Esophagus squamous epithelium (tissue), 5 donors: ENCODE measurements around the gene SLC22A3. TPM values are rescaled to one million over a fixed set of nuclear protein-coding genes. Genes with fewer than 3 reads are reported as not detected.

Experiments used
- DNase-seq: peaks from one replicate; lab custom pipeline; 2025; lab: John Stamatoyannopoulos, UW
- H3K27ac ChIP-seq, 4 donors: fragments of 200-600 bp; sonication (generic); one replicate each; pipeline ENCODE4 v1.5.1; 2016 to 2019; ENCODE audit warnings: mild to moderate bottlenecking in 1 of 4
- H3K27me3 ChIP-seq, 4 donors: fragments of 200-600 bp; sonication (generic); 1 replicate in 3 of 4; 2 replicates in 1 of 4; pipeline versions ENCODE4 v1.5.1 to v1.6.0; 2017 to 2021; ENCODE audit warnings: antibody characterized with exemption in 1 of 4
- H3K36me3 ChIP-seq, 3 donors: fragments of 200-600 bp; sonication (generic); one replicate each; pipeline ENCODE4 v1.5.1; 2016 to 2019
- H3K4me1 ChIP-seq, 3 donors: fragments of 200-600 bp; sonication (generic); one replicate each; pipeline ENCODE4 v1.5.1; 2017 to 2019
- H3K4me3 ChIP-seq, 4 donors: fragments of 200-600 bp; sonication (generic); 1 replicate in 3 of 4; 2 replicates in 1 of 4; pipeline ENCODE4 v1.5.1; 2016 to 2019; ENCODE audit warnings: mild to moderate bottlenecking in 2 of 4, moderate library complexity in 1 of 4
- H3K9me3 ChIP-seq, 3 donors: fragments of 200-600 bp; sonication (generic); one replicate each; pipeline ENCODE4 v1.5.1; 2016 to 2019
- CTCF ChIP-seq, 6 experiments: fragments of 450-650 bp in 4 of 6; fragments of 200-600 bp in 2 of 6; sonication (generic) in 2 of 6; IDR thresholded peaks; one replicate each; pipeline ENCODE4 v1.5.1; 2016 to 2019; ENCODE audit warnings: antibody characterized with exemption in 6 of 6, mild to moderate bottlenecking in 4 of 6, moderate library complexity in 4 of 6
- POLR2A ChIP-seq, 4 donors: fragments of 450-650 bp; IDR thresholded peaks; one replicate each; pipeline ENCODE4 v1.6.1; 2017; ENCODE audit warnings: antibody characterized with exemption in 4 of 4, mild to moderate bottlenecking in 4 of 4, moderate library complexity in 3 of 4
- WGBS, 2 donors: methylation state at CpG; one replicate each; pipeline ENCODE4 v1.1.5; 2018; 5-methylcytosine and 5-hydroxymethylcytosine counted together
- intact Hi-C: fragments of 100-400 bp; cut with DNase I; formaldehyde crosslinking; loops from one replicate; pipeline ENCODE4 v1.15.0; 2022
- total RNA-seq, 4 donors: library from RNA; depleted of rRNA; stranded (reverse); fragments of >200 nt; gene quantifications; one replicate each; pipeline ENCODE4 v1.1.0, GENCODE V29; 2016
- donor health status: DM: yes; HTN: yes; CAD: no.

Gene SLC22A3
- total RNA-seq, 4 donors from 2014 or later, result 5.5 to 14.2 (median 12.0) TPM

GRCh38 chr6:160428069-160428430, 79.9 kb downstream of the SLC22A3 start:
- H3K4me1 ChIP-seq, result peaks cover 0 to 40% (median 14%) of the 10 kb centered on the region in 3 donors
- TF ChIP-seq CTCF (IDR thresholded peaks at IDR 0.05), result no peak
- no peak for TF ChIP-seq POLR2A (IDR thresholded peaks at IDR 0.05)
- intact Hi-C loops, result no loop called here
- DNase-seq, result no peak
- no peaks in the 10 kb centered on the region for H3K36me3 ChIP-seq
- no peak overlapping the region for H3K4me3 ChIP-seq
- H3K9me3 ChIP-seq, result no peaks in the 10 kb centered on the region
- peak overlapping the region in 3 of 4 donors; percentile 50 to 81 (median 74) for H3K27ac ChIP-seq
- 51 to 57% methylated on average over 4 of the region's 4 CpGs for WGBS, 2 donors
- H3K27me3 ChIP-seq, result no peaks in the 10 kb centered on the region

- WGBS, 2 donors, result 59 to 65% methylated on average over 9 of the region's 9 CpGs
- DNase-seq, result no peak
- Histone ChIP-seq H3K36me3 (no peaks in the 10 kb centered on the region), H3K9me3 (no peaks in the 10 kb centered on the region), H3K27ac (peak overlapping the region in 3 of 4 donors; percentile 50 to 81 (median 74)), H3K4me1 (peaks cover 0 to 40% (median 14%) of the 10 kb centered on the region in 3 donors), H3K27me3 (no peaks in the 10 kb centered on the region), H3K4me3 (no peak overlapping the region)
- TF ChIP-seq CTCF (IDR thresholded peaks at IDR 0.05) (no peak), POLR2A (IDR thresholded peaks at IDR 0.05) (no peak)
- intact Hi-C loops, result no loop called here
These were observed 80.8 kb downstream of the SLC22A3 start for GRCh38 chr6:160428818-160429619.

GRCh38 chr6:160429620-160429895, 81.4 kb downstream of the SLC22A3 start:
- no peaks in the 10 kb centered on the region for H3K36me3 ChIP-seq
- no peak overlapping the region for H3K4me3 ChIP-seq
- H3K9me3 ChIP-seq, result no peaks in the 10 kb centered on the region
- no peaks in the 10 kb centered on the region for H3K27me3 ChIP-seq
- H3K4me1 ChIP-seq, result peaks cover 0 to 40% (median 14%) of the 10 kb centered on the region in 3 donors
- DNase-seq, result no peak
- TF ChIP-seq CTCF (IDR thresholded peaks at IDR 0.05) (no peak), POLR2A (IDR thresholded peaks at IDR 0.05) (no peak)
- peak overlapping the region in 3 of 4 donors; percentile 50 to 81 (median 74) for H3K27ac ChIP-seq
- intact Hi-C loops, result no loop called here
- WGBS, 2 donors, result 58 to 74% methylated on average over 3 to 4 of the region's 4 CpGs

GRCh38 chr6:160430203-160430602, 82.0 kb downstream of the SLC22A3 start:
- TF ChIP-seq CTCF (IDR thresholded peaks at IDR 0.05) (no peak), POLR2A (IDR thresholded peaks at IDR 0.05) (no peak)
- intact Hi-C loops, result no loop called here
- Histone ChIP-seq H3K9me3 (no peaks in the 10 kb centered on the region), H3K27ac (peak overlapping the region; percentile 5 to 82 (median 78)), H3K4me1 (peaks cover 0 to 40% (median 14%) of the 10 kb centered on the region in 3 donors), H3K27me3 (no peaks in the 10 kb centered on the region), H3K36me3 (no peaks in the 10 kb centered on the region), H3K4me3 (no peak overlapping the region)
- DNase-seq, result no peak
- 56 to 71% methylated on average over 4 of the region's 4 CpGs for WGBS, 2 donors

- WGBS, 2 donors, result 47 to 70% methylated on average over 5 of the region's 5 CpGs
- peaks cover 0 to 40% (median 14%) of the 10 kb centered on the region in 3 donors for H3K4me1 ChIP-seq
- H3K9me3 ChIP-seq, result no peaks in the 10 kb centered on the region
- TF ChIP-seq POLR2A (IDR thresholded peaks at IDR 0.05) (no peak), CTCF (IDR thresholded peaks at IDR 0.05) (no peak)
- no peaks in the 10 kb centered on the region for H3K27me3 ChIP-seq
- H3K27ac ChIP-seq, result peak overlapping the region; percentile 5 to 82 (median 78)
- intact Hi-C loops, result no loop called here
- H3K4me3 ChIP-seq, result no peak overlapping the region
- H3K36me3 ChIP-seq, result no peaks in the 10 kb centered on the region
- no peak for DNase-seq
These were observed 82.6 kb downstream of the SLC22A3 start for GRCh38 chr6:160430751-160431150.
